WI38 (cell line): ENCODE data around the gene SCN7A.

Experiments
- H3K4me3 ChIP-seq: 2 replicates; pipeline ENCODE4 v1.5.1; 2011; ENCODE audit warnings: low read depth, mild to moderate bottlenecking, control low read depth, low read length
- CTCF ChIP-seq: IDR thresholded peaks from 2 replicates; pipeline ENCODE4 v1.5.1; 2012; ENCODE audit warnings: low read depth, mild to moderate bottlenecking, control low read depth, low read length

The SCN7A gene

GRCh38 chr2:166382448-166382847, 111.6 kb downstream of the SCN7A start:
- H3K4me3 ChIP-seq = no peak overlapping the region
- no peak for TF ChIP-seq CTCF

DNA sequence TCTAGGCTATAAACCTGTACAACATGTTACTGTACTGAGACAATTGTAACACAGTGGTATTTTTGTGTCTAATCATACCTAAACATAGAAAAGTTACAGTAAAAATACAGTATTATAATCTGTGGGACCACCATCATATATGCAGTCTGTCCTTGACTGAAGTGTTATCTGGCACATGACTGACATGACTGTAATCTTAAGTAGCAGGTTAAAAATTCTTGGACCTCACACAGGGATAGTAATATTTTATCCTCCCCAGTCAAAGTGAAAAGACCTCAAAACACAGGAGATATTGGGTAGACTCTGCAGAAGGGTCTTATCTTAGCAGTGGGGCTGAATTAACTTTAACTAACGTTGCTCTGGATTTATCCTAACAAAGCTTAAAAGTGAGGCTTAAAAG, 113.4 kb downstream of the SCN7A start:
- TF ChIP-seq CTCF = no peak
- H3K4me3 ChIP-seq = no peak overlapping the region

DNA sequence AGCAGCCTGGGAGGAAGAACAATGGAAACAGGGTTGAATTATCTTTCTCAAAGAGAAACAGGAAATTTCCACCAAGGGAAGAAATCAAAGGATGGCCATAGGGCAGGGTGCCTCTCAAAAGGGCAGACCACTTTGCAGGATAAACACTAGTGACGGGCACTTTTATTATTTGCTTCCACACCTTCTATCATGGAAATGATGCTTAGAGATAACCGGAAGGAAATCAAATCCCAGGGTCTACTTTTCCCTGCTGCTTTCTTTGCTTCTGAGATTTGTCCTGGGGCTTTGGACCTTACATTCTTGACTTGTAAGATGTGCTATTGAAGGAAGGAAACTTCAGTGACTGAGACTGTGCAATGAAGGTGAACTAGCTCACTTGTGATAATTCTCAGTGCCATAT, 117.2 kb downstream of the SCN7A start:
- no peak overlapping the region for H3K4me3 ChIP-seq
- no peak for TF ChIP-seq CTCF

- TF ChIP-seq CTCF = no peak
- peak overlapping the region; percentile 77 for H3K4me3 ChIP-seq
These were observed 117.6 kb downstream of the SCN7A start for GRCh38 chr2:166376488-166376828.

DNA sequence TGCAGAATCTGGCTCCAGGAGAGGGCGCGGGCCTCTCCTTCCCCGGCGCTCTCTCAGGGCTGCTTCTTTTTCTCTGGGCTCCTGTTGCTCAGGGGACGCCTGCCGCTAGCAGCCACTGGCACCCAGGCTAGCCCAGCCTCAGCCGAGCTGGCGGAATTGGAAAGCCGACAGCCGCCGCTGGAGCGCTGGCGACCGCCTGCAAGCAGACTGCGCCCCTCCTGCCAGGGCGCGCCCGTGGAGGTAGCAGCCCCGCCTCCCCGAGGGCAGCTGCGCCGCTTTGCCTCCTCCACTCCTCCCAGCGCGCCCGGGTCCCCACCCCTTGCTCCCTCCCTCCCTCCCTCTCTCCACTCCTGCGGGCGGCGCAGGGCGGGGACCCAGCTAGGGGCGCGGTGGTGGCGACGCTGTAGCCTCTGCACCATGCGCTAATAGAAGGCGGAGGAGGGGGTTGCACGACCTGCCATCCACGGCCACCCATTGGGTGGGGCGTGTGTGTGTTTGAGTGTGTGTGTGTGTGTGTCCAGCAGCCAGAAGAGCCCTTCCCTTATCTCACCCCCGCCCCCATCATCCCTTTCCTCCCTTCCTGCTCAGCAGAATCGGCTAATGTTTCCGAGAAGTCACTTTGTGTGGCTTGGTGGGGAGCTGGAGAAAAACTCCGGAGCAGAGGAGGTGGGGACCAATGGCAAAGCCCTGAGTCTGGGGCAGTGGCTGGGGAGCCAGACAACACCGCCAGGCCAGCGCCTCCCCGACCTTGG, 118.1 kb downstream of the SCN7A start, which contains the start of gene SCN9A:
Gene SCN9A (minus strand): TSS at position 209 of the 752 bp plus-strand sequence. CDS start 64,188 bp downstream, outside the sequence.
- peak within 1 kb of the TSS; percentile 77 for H3K4me3 ChIP-seq
- no peak for TF ChIP-seq CTCF

- no peak for TF ChIP-seq CTCF
- H3K4me3 ChIP-seq = peak overlapping the region; percentile 77
These were observed 118.8 kb downstream of the SCN7A start for GRCh38 chr2:166375195-166375735.

DNA sequence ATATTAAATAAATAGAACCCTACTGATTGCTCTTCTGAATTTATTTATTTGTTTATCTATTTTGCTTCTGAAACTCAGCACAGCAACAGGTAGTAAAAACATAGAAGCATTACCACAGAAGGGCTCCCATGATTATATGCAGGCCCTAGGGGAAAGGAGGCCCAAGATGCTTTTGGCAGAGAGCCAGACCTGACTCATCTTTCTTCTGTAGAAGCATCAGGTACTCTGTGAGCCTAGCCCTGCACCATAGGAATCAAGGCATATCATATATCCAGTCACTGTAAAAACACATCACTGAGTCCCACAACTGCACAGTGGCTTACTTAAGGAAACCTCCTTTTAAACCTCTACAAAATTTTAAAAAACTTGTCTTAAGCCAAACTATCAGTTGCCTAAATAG, 120.1 kb downstream of the SCN7A start:
- peak overlapping the region; percentile 77 for H3K4me3 ChIP-seq
- no peak for TF ChIP-seq CTCF
